Central memory CD8-positive, alpha-beta T cell (primary cell): ENCODE results near the gene RNF157.

Source experiments
- ATAC-seq: fragments of 150-1000 bp; cut with Tn5 transposase; replicated peaks from 2 replicates; pipeline ENCODE4 v1.10.0; 2022; ENCODE audit warnings: mild to moderate bottlenecking, moderate FRiP score, moderate number of reproducible peaks; ENCODE audit not compliant: poor library complexity, severe bottlenecking; ENCODE audit errors: extremely low read depth
- DNase-seq, 2 donors: peaks; one replicate each; pipeline ENCODE4 v3.0.0; 2021; ENCODE audit warnings: low spot score in 2 of 2
- H3K27ac Mint-ChIP-seq: one replicate; pipeline ENCODE4 v1.8.0; 2022; ENCODE audit warnings: low read depth, mild to moderate bottlenecking, moderate library complexity, mixed read lengths
- H3K27me3 Mint-ChIP-seq: one replicate; pipeline ENCODE4 v1.8.0; 2022; ENCODE audit warnings: mixed read lengths
- H3K36me3 Mint-ChIP-seq: one replicate; pipeline ENCODE4 v1.8.0; 2022; ENCODE audit warnings: mild to moderate bottlenecking, moderate library complexity, mixed read lengths; ENCODE audit not compliant: insufficient read depth
- H3K4me1 Mint-ChIP-seq: one replicate; pipeline ENCODE4 v1.8.0; 2022; ENCODE audit warnings: mixed read lengths
- H3K4me3 Mint-ChIP-seq: one replicate; pipeline ENCODE4 v1.8.0; 2022; ENCODE audit warnings: mild to moderate bottlenecking, moderate library complexity, mixed read lengths
- H3K9me3 Mint-ChIP-seq: one replicate; pipeline ENCODE4 v1.8.0; 2022; ENCODE audit warnings: mixed read lengths

RNF157 gene

GRCh38 chr17:76160896-76161528, 79.3 kb downstream of the RNF157 start:
- Mint-ChIP-seq H3K9me3 (no peaks in the 10 kb centered on the region), H3K4me3 (no peak overlapping the region), H3K4me1 (no peaks in the 10 kb centered on the region), H3K36me3 (peaks cover 12% of the 10 kb centered on the region), H3K27me3 (no peaks in the 10 kb centered on the region), H3K27ac (no peak overlapping the region)
- ATAC-seq: no peak
- DNase-seq: no peak

- no peaks in the 10 kb centered on the region for H3K27me3 Mint-ChIP-seq
- peaks cover 11% of the 10 kb centered on the region for H3K36me3 Mint-ChIP-seq
Measured at GRCh38 chr17:76159157-76159556, 81.1 kb downstream of the RNF157 start.

GRCh38 chr17:76157759-76158158, 82.5 kb downstream of the RNF157 start:
- Mint-ChIP-seq H3K36me3 (peaks cover 11% of the 10 kb centered on the region), H3K4me3 (no peak overlapping the region)
- DNase-seq: no peak

More at GRCh38 chr17:76159157-76159556, 81.1 kb downstream of the RNF157 start:
- no peaks in the 10 kb centered on the region for H3K4me1 Mint-ChIP-seq
- H3K4me3 Mint-ChIP-seq: no peak overlapping the region
- ATAC-seq (no peak), DNase-seq (no peak)
- no peaks in the 10 kb centered on the region for H3K9me3 Mint-ChIP-seq
- H3K27ac Mint-ChIP-seq: no peak overlapping the region

GRCh38 chr17:76156662-76156991, 83.7 kb downstream of the RNF157 start:
- peaks cover 13% of the 10 kb centered on the region for H3K36me3 Mint-ChIP-seq
- H3K4me1 Mint-ChIP-seq: peaks cover 10% of the 10 kb centered on the region
- H3K27me3 Mint-ChIP-seq: no peaks in the 10 kb centered on the region

More at GRCh38 chr17:76157759-76158158, 82.5 kb downstream of the RNF157 start:
- Mint-ChIP-seq H3K27ac (peak overlapping the region; percentile 47), H3K27me3 (no peaks in the 10 kb centered on the region), H3K4me1 (no peaks in the 10 kb centered on the region), H3K9me3 (no peaks in the 10 kb centered on the region)
- ATAC-seq: no peak

GRCh38 chr17:76155988-76156661, 84.2 kb downstream of the RNF157 start:
- H3K27me3 Mint-ChIP-seq: no peaks in the 10 kb centered on the region
- ATAC-seq (no peak), DNase-seq (no peak)
- H3K4me1 Mint-ChIP-seq: peaks cover 10% of the 10 kb centered on the region
- no peak overlapping the region for H3K27ac Mint-ChIP-seq
- H3K4me3 Mint-ChIP-seq: no peak overlapping the region
- H3K9me3 Mint-ChIP-seq: no peaks in the 10 kb centered on the region
- peaks cover 10% of the 10 kb centered on the region for H3K36me3 Mint-ChIP-seq

More at GRCh38 chr17:76156662-76156991, 83.7 kb downstream of the RNF157 start:
- no peaks in the 10 kb centered on the region for H3K9me3 Mint-ChIP-seq
- no peak for ATAC-seq
- no peak overlapping the region for H3K4me3 Mint-ChIP-seq
- H3K27ac Mint-ChIP-seq: no peak overlapping the region
- DNase-seq: no peak

- Mint-ChIP-seq H3K9me3 (no peaks in the 10 kb centered on the region), H3K27ac (no peak overlapping the region), H3K27me3 (no peaks in the 10 kb centered on the region), H3K36me3 (peaks cover 9% of the 10 kb centered on the region), H3K4me3 (no peak overlapping the region), H3K4me1 (peaks cover 10% of the 10 kb centered on the region)
- DNase-seq (no peak), ATAC-seq (no peak)
Measured at GRCh38 chr17:76154936-76155845, 85.1 kb downstream of the RNF157 start.

GRCh38 chr17:76154292-76154691, 86.0 kb downstream of the RNF157 start:
- Mint-ChIP-seq H3K27me3 (no peaks in the 10 kb centered on the region), H3K4me3 (no peak overlapping the region), H3K9me3 (no peaks in the 10 kb centered on the region), H3K4me1 (peaks cover 10% of the 10 kb centered on the region), H3K27ac (no peak overlapping the region), H3K36me3 (peaks cover 7% of the 10 kb centered on the region)
- DNase-seq (no peak), ATAC-seq (no peak)

GRCh38 chr17:76153640-76154039, 86.7 kb downstream of the RNF157 start:
- ATAC-seq: no peak
- no peak for DNase-seq
- no peak overlapping the region for H3K27ac Mint-ChIP-seq
- H3K4me3 Mint-ChIP-seq: no peak overlapping the region
- peaks cover 4% of the 10 kb centered on the region for H3K36me3 Mint-ChIP-seq
- H3K27me3 Mint-ChIP-seq: no peaks in the 10 kb centered on the region
- H3K4me1 Mint-ChIP-seq: peaks cover 10% of the 10 kb centered on the region
- H3K9me3 Mint-ChIP-seq: no peaks in the 10 kb centered on the region

GRCh38 chr17:76153202-76153601, 87.1 kb downstream of the RNF157 start:
- H3K27ac Mint-ChIP-seq: no peak overlapping the region
- no peak for ATAC-seq
- H3K36me3 Mint-ChIP-seq: peaks cover 4% of the 10 kb centered on the region
- H3K27me3 Mint-ChIP-seq: no peaks in the 10 kb centered on the region
- DNase-seq: no peak
- H3K9me3 Mint-ChIP-seq: no peaks in the 10 kb centered on the region
- peaks cover 10% of the 10 kb centered on the region for H3K4me1 Mint-ChIP-seq
- no peak overlapping the region for H3K4me3 Mint-ChIP-seq

GRCh38 chr17:76152591-76152990, 87.7 kb downstream of the RNF157 start:
- ATAC-seq (no peak), DNase-seq (no peak)
- no peaks in the 10 kb centered on the region for H3K9me3 Mint-ChIP-seq
- H3K27ac Mint-ChIP-seq: peak overlapping the region; percentile 71
- peaks cover 4% of the 10 kb centered on the region for H3K36me3 Mint-ChIP-seq
- no peak overlapping the region for H3K4me3 Mint-ChIP-seq
- H3K27me3 Mint-ChIP-seq: no peaks in the 10 kb centered on the region
- H3K4me1 Mint-ChIP-seq: peaks cover 10% of the 10 kb centered on the region

GRCh38 chr17:76151896-76152454, 88.3 kb downstream of the RNF157 start:
- no peak for DNase-seq
- Mint-ChIP-seq H3K27me3 (no peaks in the 10 kb centered on the region), H3K36me3 (peaks cover 1% of the 10 kb centered on the region), H3K9me3 (no peaks in the 10 kb centered on the region), H3K27ac (peak overlapping the region; percentile 71), H3K4me3 (no peak overlapping the region), H3K4me1 (peaks cover 12% of the 10 kb centered on the region)
- ATAC-seq: peak; percentile 73
